A673 (cell line): ENCODE measurements around the gene CCDC148.

Experiments used
- EZH2 ChIP-seq: fragments of 200-600 bp; sonication (generic); IDR thresholded peaks from 2 replicates; pipeline ENCODE4 v1.6.1; 2017; ENCODE audit warnings: borderline replicate concordance, low read depth, mild to moderate bottlenecking, mixed read lengths, antibody characterized with exemption, low read length; ENCODE audit not compliant: poor library complexity, severe bottlenecking
- TF ChIP-seq, protein P1 (sequence below): fragments of 300-800, 200-600 bp; sonication (generic); conservative IDR thresholded peaks from 2 replicates; pipeline ENCODE4 v1.5.1; 2017; ENCODE audit warnings: low read depth, mild to moderate bottlenecking, antibody characterized with exemption, low read length, moderate library complexity, mixed read lengths

DNA sequence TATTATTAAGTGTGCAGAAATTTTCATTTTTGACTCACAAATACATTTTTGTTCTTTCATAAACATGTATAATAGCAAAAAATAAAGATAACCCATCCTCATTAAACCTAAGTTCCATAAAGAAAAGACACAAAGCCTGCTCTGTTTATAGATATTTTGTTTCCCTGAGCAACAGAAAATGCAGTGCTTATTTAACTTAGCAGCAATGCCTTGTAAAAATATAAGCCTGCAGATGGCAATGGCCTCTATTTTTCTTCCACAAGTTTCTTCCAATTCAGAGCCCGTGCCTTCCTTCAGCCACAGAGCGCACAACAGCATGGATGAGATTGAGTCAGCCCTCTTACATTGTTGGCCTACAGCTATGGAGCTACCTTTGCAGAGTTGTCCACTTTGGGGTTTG is 43.8 kb upstream of the CCDC148 start:
- TF ChIP-seq, protein P1, sequence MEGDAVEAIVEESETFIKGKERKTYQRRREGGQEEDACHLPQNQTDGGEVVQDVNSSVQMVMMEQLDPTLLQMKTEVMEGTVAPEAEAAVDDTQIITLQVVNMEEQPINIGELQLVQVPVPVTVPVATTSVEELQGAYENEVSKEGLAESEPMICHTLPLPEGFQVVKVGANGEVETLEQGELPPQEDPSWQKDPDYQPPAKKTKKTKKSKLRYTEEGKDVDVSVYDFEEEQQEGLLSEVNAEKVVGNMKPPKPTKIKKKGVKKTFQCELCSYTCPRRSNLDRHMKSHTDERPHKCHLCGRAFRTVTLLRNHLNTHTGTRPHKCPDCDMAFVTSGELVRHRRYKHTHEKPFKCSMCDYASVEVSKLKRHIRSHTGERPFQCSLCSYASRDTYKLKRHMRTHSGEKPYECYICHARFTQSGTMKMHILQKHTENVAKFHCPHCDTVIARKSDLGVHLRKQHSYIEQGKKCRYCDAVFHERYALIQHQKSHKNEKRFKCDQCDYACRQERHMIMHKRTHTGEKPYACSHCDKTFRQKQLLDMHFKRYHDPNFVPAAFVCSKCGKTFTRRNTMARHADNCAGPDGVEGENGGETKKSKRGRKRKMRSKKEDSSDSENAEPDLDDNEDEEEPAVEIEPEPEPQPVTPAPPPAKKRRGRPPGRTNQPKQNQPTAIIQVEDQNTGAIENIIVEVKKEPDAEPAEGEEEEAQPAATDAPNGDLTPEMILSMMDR = no peak
- TF ChIP-seq EZH2 = no peak
